ENCODE data around the gene VWC2L.

The VWC2L gene

GRCh38 chr2:214469728-214470127, 58.9 kb downstream of the VWC2L start:
- whole genome bisulfite sequencing: 86% methylated on average over 2 of the region's 3 CpGs
- Histone ChIP-seq H3K27ac (ENCODE audit: low read depth, low read length) (no peak overlapping the region), H3K9me3 (ENCODE audit: insufficient read depth, low read depth, low read length) (no peaks in the 10 kb centered on the region), H3K36me3 (ENCODE audit: insufficient read depth, low read length) (no peaks in the 10 kb centered on the region), H3K9ac (ENCODE audit: low read depth, low read length) (no peak overlapping the region), H3K4me3 (ENCODE audit: low read length) (no peak overlapping the region), H3K27me3 (ENCODE audit: insufficient read depth, low read length) (no peaks in the 10 kb centered on the region), H3K4me1 (ENCODE audit: insufficient read depth, low read length) (no peaks in the 10 kb centered on the region)

GRCh38 chr2:214471382-214471781, 60.5 kb downstream of the VWC2L start:
- Histone ChIP-seq H3K27ac (ENCODE audit: low read depth, low read length) (no peak overlapping the region), H3K36me3 (ENCODE audit: insufficient read depth, low read length) (no peaks in the 10 kb centered on the region), H3K4me1 (ENCODE audit: insufficient read depth, low read length) (no peaks in the 10 kb centered on the region), H3K27me3 (ENCODE audit: insufficient read depth, low read length) (no peaks in the 10 kb centered on the region), H3K9ac (ENCODE audit: low read depth, low read length) (no peak overlapping the region), H3K4me3 (ENCODE audit: low read length) (no peak overlapping the region), H3K9me3 (ENCODE audit: insufficient read depth, low read depth, low read length) (no peaks in the 10 kb centered on the region)
- 100% methylated on average over 1 of the region's 1 CpG for WGBS

GRCh38 chr2:214471990-214472389, 61.1 kb downstream of the VWC2L start:
- H3K27ac ChIP-seq (ENCODE audit: low read depth, low read length): no peak overlapping the region
- no peaks in the 10 kb centered on the region for H3K4me1 ChIP-seq (ENCODE audit: insufficient read depth, low read length)
- no peaks in the 10 kb centered on the region for H3K36me3 ChIP-seq (ENCODE audit: insufficient read depth, low read length)
- no CpG with 5 or more reads among the region's 1 CpG for WGBS
- no peaks in the 10 kb centered on the region for H3K9me3 ChIP-seq (ENCODE audit: insufficient read depth, low read depth, low read length)
- no peaks in the 10 kb centered on the region for H3K27me3 ChIP-seq (ENCODE audit: insufficient read depth, low read length)
- no peak overlapping the region for H3K9ac ChIP-seq (ENCODE audit: low read depth, low read length)
- H3K4me3 ChIP-seq (ENCODE audit: low read length): no peak overlapping the region

GRCh38 chr2:214477305-214477704, 66.5 kb downstream of the VWC2L start:
- no peaks in the 10 kb centered on the region for H3K36me3 ChIP-seq (ENCODE audit: insufficient read depth, low read length)
- no peak overlapping the region for H3K9ac ChIP-seq (ENCODE audit: low read depth, low read length)
- WGBS: 89% methylated on average over 2 of the region's 2 CpGs

GRCh38 chr2:214481204-214481603, 70.3 kb downstream of the VWC2L start:
- Histone ChIP-seq H3K27me3 (ENCODE audit: insufficient read depth, low read length) (no peaks in the 10 kb centered on the region), H3K9me3 (ENCODE audit: insufficient read depth, low read depth, low read length) (no peaks in the 10 kb centered on the region), H3K4me3 (ENCODE audit: low read length) (no peak overlapping the region), H3K36me3 (ENCODE audit: insufficient read depth, low read length) (no peaks in the 10 kb centered on the region), H3K27ac (ENCODE audit: low read depth, low read length) (no peak overlapping the region), H3K4me1 (ENCODE audit: insufficient read depth, low read length) (no peaks in the 10 kb centered on the region), H3K9ac (ENCODE audit: low read depth, low read length) (no peak overlapping the region)
- 35% methylated on average over 1 of the region's 1 CpG for WGBS

More at GRCh38 chr2:214477305-214477704, 66.5 kb downstream of the VWC2L start:
- Histone ChIP-seq H3K4me3 (ENCODE audit: low read length) (no peak overlapping the region), H3K27me3 (ENCODE audit: insufficient read depth, low read length) (no peaks in the 10 kb centered on the region), H3K9me3 (ENCODE audit: insufficient read depth, low read depth, low read length) (no peaks in the 10 kb centered on the region), H3K27ac (ENCODE audit: low read depth, low read length) (no peak overlapping the region), H3K4me1 (ENCODE audit: insufficient read depth, low read length) (no peaks in the 10 kb centered on the region)

- H3K27me3 ChIP-seq (ENCODE audit: insufficient read depth, low read length): no peaks in the 10 kb centered on the region
- 97% methylated on average over 2 of the region's 2 CpGs for WGBS
- no peaks in the 10 kb centered on the region for H3K36me3 ChIP-seq (ENCODE audit: insufficient read depth, low read length)
- H3K27ac ChIP-seq (ENCODE audit: low read depth, low read length): no peak overlapping the region
- no peak overlapping the region for H3K9ac ChIP-seq (ENCODE audit: low read depth, low read length)
- H3K4me1 ChIP-seq (ENCODE audit: insufficient read depth, low read length): no peaks in the 10 kb centered on the region
- H3K4me3 ChIP-seq (ENCODE audit: low read length): no peak overlapping the region
- no peaks in the 10 kb centered on the region for H3K9me3 ChIP-seq (ENCODE audit: insufficient read depth, low read depth, low read length)
These were observed 71.9 kb downstream of the VWC2L start for GRCh38 chr2:214482728-214483127.

- H3K36me3 ChIP-seq (ENCODE audit: insufficient read depth, low read length): no peaks in the 10 kb centered on the region
- H3K9me3 ChIP-seq (ENCODE audit: insufficient read depth, low read depth, low read length): no peaks in the 10 kb centered on the region
- H3K4me3 ChIP-seq (ENCODE audit: low read length): no peak overlapping the region
- no peak overlapping the region for H3K27ac ChIP-seq (ENCODE audit: low read depth, low read length)
- no peak overlapping the region for H3K9ac ChIP-seq (ENCODE audit: low read depth, low read length)
- H3K4me1 ChIP-seq (ENCODE audit: insufficient read depth, low read length): no peaks in the 10 kb centered on the region
- no peaks in the 10 kb centered on the region for H3K27me3 ChIP-seq (ENCODE audit: insufficient read depth, low read length)
- WGBS: 95% methylated on average over 3 of the region's 3 CpGs
These were observed 73.4 kb downstream of the VWC2L start for GRCh38 chr2:214484239-214484638.

- Histone ChIP-seq H3K4me3 (ENCODE audit: low read length) (no peak overlapping the region), H3K9me3 (ENCODE audit: insufficient read depth, low read depth, low read length) (no peaks in the 10 kb centered on the region)
These were observed 73.8 kb downstream of the VWC2L start for GRCh38 chr2:214484701-214485100.

GRCh38 chr2:214489181-214489580, 78.3 kb downstream of the VWC2L start:
- H3K4me1 ChIP-seq (ENCODE audit: insufficient read depth, low read length): no peaks in the 10 kb centered on the region
- H3K9ac ChIP-seq (ENCODE audit: low read depth, low read length): no peak overlapping the region
- H3K27me3 ChIP-seq (ENCODE audit: insufficient read depth, low read length): no peaks in the 10 kb centered on the region
- H3K4me3 ChIP-seq (ENCODE audit: low read length): no peak overlapping the region
- H3K9me3 ChIP-seq (ENCODE audit: insufficient read depth, low read depth, low read length): peaks cover 7% of the 10 kb centered on the region; the same call in 1 of the 2 replicates
- 84% methylated on average over 2 of the region's 2 CpGs for WGBS
- H3K27ac ChIP-seq (ENCODE audit: low read depth, low read length): no peak overlapping the region
- H3K36me3 ChIP-seq (ENCODE audit: insufficient read depth, low read length): no peaks in the 10 kb centered on the region

More at GRCh38 chr2:214484701-214485100, 73.8 kb downstream of the VWC2L start:
- WGBS: 87% methylated on average over 2 of the region's 2 CpGs
- no peaks in the 10 kb centered on the region for H3K36me3 ChIP-seq (ENCODE audit: insufficient read depth, low read length)
- H3K27me3 ChIP-seq (ENCODE audit: insufficient read depth, low read length): no peaks in the 10 kb centered on the region
- no peak overlapping the region for H3K9ac ChIP-seq (ENCODE audit: low read depth, low read length)
- H3K4me1 ChIP-seq (ENCODE audit: insufficient read depth, low read length): no peaks in the 10 kb centered on the region
- H3K27ac ChIP-seq (ENCODE audit: low read depth, low read length): no peak overlapping the region

GRCh38 chr2:214489702-214490101, 78.8 kb downstream of the VWC2L start:
- Histone ChIP-seq H3K4me1 (ENCODE audit: insufficient read depth, low read length) (no peaks in the 10 kb centered on the region), H3K27me3 (ENCODE audit: insufficient read depth, low read length) (no peaks in the 10 kb centered on the region), H3K4me3 (ENCODE audit: low read length) (no peak overlapping the region), H3K36me3 (ENCODE audit: insufficient read depth, low read length) (no peaks in the 10 kb centered on the region), H3K27ac (ENCODE audit: low read depth, low read length) (no peak overlapping the region), H3K9me3 (ENCODE audit: insufficient read depth, low read depth, low read length) (peaks cover 7% of the 10 kb centered on the region; the same call in 1 of the 2 replicates), H3K9ac (ENCODE audit: low read depth, low read length) (no peak overlapping the region)
- 100% methylated on average over 1 of the region's 2 CpGs for WGBS

GRCh38 chr2:214492152-214492551, 81.3 kb downstream of the VWC2L start:
- H3K36me3 ChIP-seq (ENCODE audit: insufficient read depth, low read length): no peaks in the 10 kb centered on the region
- H3K9me3 ChIP-seq (ENCODE audit: insufficient read depth, low read depth, low read length): peaks cover 7% of the 10 kb centered on the region; the same call in 1 of the 2 replicates
- no peaks in the 10 kb centered on the region for H3K27me3 ChIP-seq (ENCODE audit: insufficient read depth, low read length)
- H3K27ac ChIP-seq (ENCODE audit: low read depth, low read length): no peak overlapping the region
- no peaks in the 10 kb centered on the region for H3K4me1 ChIP-seq (ENCODE audit: insufficient read depth, low read length)
- H3K9ac ChIP-seq (ENCODE audit: low read depth, low read length): no peak overlapping the region
- WGBS: 99% methylated on average over 3 of the region's 3 CpGs
- no peak overlapping the region for H3K4me3 ChIP-seq (ENCODE audit: low read length)

GRCh38 chr2:214492608-214493007, 81.8 kb downstream of the VWC2L start:
- no peaks in the 10 kb centered on the region for H3K36me3 ChIP-seq (ENCODE audit: insufficient read depth, low read length)
- H3K27ac ChIP-seq (ENCODE audit: low read depth, low read length): no peak overlapping the region
- H3K9me3 ChIP-seq (ENCODE audit: insufficient read depth, low read depth, low read length): peaks cover 7% of the 10 kb centered on the region; the same call in 1 of the 2 replicates
- H3K4me1 ChIP-seq (ENCODE audit: insufficient read depth, low read length): no peaks in the 10 kb centered on the region
- WGBS: no CpG with 5 or more reads among the region's 2 CpGs
- no peak overlapping the region for H3K4me3 ChIP-seq (ENCODE audit: low read length)
- no peaks in the 10 kb centered on the region for H3K27me3 ChIP-seq (ENCODE audit: insufficient read depth, low read length)
- H3K9ac ChIP-seq (ENCODE audit: low read depth, low read length): no peak overlapping the region
